ENCODE results near the gene GK. TPM values are rescaled to one million over a fixed set of nuclear protein-coding genes. Genes with fewer than 3 reads are reported as not detected.
"Not testable (repeated sequence)": the region's sequence is repeated elsewhere in the genome, so short reads cannot be mapped to it uniquely, and the experiment has no call there.

The GK gene
- 1 to 10 TPM; 3.6 to 8.3 TPM for total RNA-seq
- long read RNA-seq, donor 1, partial matches to known transcripts: 0 of 2 reads
- long read RNA-seq, donor 1, other reads (novel, unspliced or antisense): 2 of 2 reads
- long read RNA-seq, donor 2, partial matches to known transcripts: 3 of 12 reads
- long read RNA-seq, donor 2, other reads (novel, unspliced or antisense): 5 of 12 reads

- intact Hi-C loops (cut with DNase I): no loop called here
- no peak for DNase-seq (ENCODE audit: low spot score)
Observed at GRCh38 chrX:30653415-30654131, at the start of gene GK. TSS of gene GK (plus strand) at chrX:30653423. CDS start at chrX:30653538, 115 bp downstream.

- intact Hi-C loops (cut with DNase I): no loop called here
- no peak for DNase-seq (ENCODE audit: low spot score)
Observed at GRCh38 chrX:30607155-30607554, 46.1 kb upstream of the GK start.

GRCh38 chrX:30610026-30610425, 43.2 kb upstream of the GK start:
- intact Hi-C loops (cut with DNase I): no loop called here
- no peak for DNase-seq (ENCODE audit: low spot score)

GRCh38 chrX:30612250-30612655, 41.0 kb upstream of the GK start:
- no peak for DNase-seq (ENCODE audit: low spot score)
- intact Hi-C loops (cut with DNase I): no loop called here

- no peak for DNase-seq (ENCODE audit: low spot score)
- intact Hi-C loops (cut with DNase I): no loop called here
Observed at GRCh38 chrX:30613721-30614120, 39.5 kb upstream of the GK start.

- intact Hi-C loops (cut with DNase I): no loop called here
Observed at GRCh38 chrX:30615229-30615628, 38.0 kb upstream of the GK start.

GRCh38 chrX:30618160-30618765, 35.0 kb upstream of the GK start:
- no peak for DNase-seq (ENCODE audit: low spot score)
- intact Hi-C loops (cut with DNase I): no loop called here

More at GRCh38 chrX:30615229-30615628, 38.0 kb upstream of the GK start:
- no peak for DNase-seq (ENCODE audit: low spot score)

- intact Hi-C loops (cut with DNase I): no loop called here
- no peak for DNase-seq (ENCODE audit: low spot score)
Observed at GRCh38 chrX:30620125-30620524, 33.1 kb upstream of the GK start.

- no peak for DNase-seq (ENCODE audit: low spot score)
- intact Hi-C loops (cut with DNase I): no loop called here
Observed at GRCh38 chrX:30620980-30621618, 32.1 kb upstream of the GK start.

- DNase-seq (ENCODE audit: low spot score): no peak
- intact Hi-C loops (cut with DNase I): no loop called here
Observed at GRCh38 chrX:30622361-30622760, 30.9 kb upstream of the GK start.

- intact Hi-C loops (cut with DNase I): no loop called here
- DNase-seq (ENCODE audit: low spot score): no peak
Observed at GRCh38 chrX:30626402-30626801, 26.8 kb upstream of the GK start.

GRCh38 chrX:30627818-30628652, 25.2 kb upstream of the GK start:
- intact Hi-C loops (cut with DNase I): no loop called here

GRCh38 chrX:30634070-30634469, 19.2 kb upstream of the GK start:
- intact Hi-C loops (cut with DNase I); DNase-seq (ENCODE audit: low spot score): not testable (repeated sequence)

More at GRCh38 chrX:30627818-30628652, 25.2 kb upstream of the GK start:
- DNase-seq (ENCODE audit: low spot score): no peak

GRCh38 chrX:30635630-30636029, 17.6 kb upstream of the GK start:
- intact Hi-C loops (cut with DNase I): loop anchor here in 1 of 2 donors (5.0 kb wide), 1 partner anchor 1262 kb away; no protein-coding TSS in a partner anchor
- no peak for DNase-seq (ENCODE audit: low spot score)

GRCh38 chrX:30637874-30638815, 15.1 kb upstream of the GK start:
- DNase-seq (ENCODE audit: low spot score): no peak
- intact Hi-C loops (cut with DNase I): loop anchor here in 1 of 2 donors (5.0 kb wide), 1 partner anchor 1259 kb away; no protein-coding TSS in a partner anchor

- DNase-seq (ENCODE audit: low spot score): not testable (repeated sequence)
- intact Hi-C loops (cut with DNase I): loop anchor here in 1 of 2 donors (5.0 kb wide), 1 partner anchor 1258 kb away; no protein-coding TSS in a partner anchor
Observed at GRCh38 chrX:30639702-30640101, 13.5 kb upstream of the GK start.

- DNase-seq (ENCODE audit: low spot score): no peak
- intact Hi-C loops (cut with DNase I): no loop called here
Observed at GRCh38 chrX:30642642-30643041, 10.6 kb upstream of the GK start.

GRCh38 chrX:30643313-30643821, 9.9 kb upstream of the GK start:
- intact Hi-C loops (cut with DNase I): no loop called here
- no peak for DNase-seq (ENCODE audit: low spot score)

Measured in posterior vena cava (tissue), 2 donors.